OCI-LY3 (cell line): Measurements from ENCODE around the gene BCAR3.

Source experiments
- EZH2phosphoT487 ChIP-seq: fragments of 200-600 bp; shearing (Covaris generic); IDR thresholded peaks from 2 replicates; pipeline ENCODE4 v1.6.1; 2018; ENCODE audit warnings: antibody characterized with exemption, mixed run types, low read depth
- TF ChIP-seq, protein P1 (sequence below): fragments of 200-600, 300-600 bp; sonication (generic); IDR thresholded peaks from 2 replicates; pipeline ENCODE4 v1.5.1; 2014; ENCODE audit warnings: antibody characterized with exemption, low read length, low read depth

DNA sequence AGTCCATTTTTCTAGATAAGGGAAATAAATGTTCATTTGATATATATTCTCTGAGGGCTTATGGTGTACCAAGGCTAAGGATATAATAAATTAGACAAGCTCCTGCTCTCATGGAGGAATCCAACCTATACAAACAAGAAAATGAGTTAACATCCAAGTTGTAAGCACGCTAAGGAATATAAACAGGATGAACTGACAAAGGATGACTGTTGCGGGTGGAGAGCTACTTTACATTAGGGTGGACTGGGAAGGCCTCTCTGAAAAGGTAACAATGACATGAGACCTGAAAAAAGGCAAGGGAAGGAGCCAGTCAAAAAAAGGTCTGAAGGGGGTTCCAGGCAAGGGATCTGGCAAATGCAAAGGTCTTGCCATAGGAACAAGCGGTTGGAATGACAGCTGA lies 3.1 kb downstream of the BCAR3 start:
- TF ChIP-seq, protein P1, sequence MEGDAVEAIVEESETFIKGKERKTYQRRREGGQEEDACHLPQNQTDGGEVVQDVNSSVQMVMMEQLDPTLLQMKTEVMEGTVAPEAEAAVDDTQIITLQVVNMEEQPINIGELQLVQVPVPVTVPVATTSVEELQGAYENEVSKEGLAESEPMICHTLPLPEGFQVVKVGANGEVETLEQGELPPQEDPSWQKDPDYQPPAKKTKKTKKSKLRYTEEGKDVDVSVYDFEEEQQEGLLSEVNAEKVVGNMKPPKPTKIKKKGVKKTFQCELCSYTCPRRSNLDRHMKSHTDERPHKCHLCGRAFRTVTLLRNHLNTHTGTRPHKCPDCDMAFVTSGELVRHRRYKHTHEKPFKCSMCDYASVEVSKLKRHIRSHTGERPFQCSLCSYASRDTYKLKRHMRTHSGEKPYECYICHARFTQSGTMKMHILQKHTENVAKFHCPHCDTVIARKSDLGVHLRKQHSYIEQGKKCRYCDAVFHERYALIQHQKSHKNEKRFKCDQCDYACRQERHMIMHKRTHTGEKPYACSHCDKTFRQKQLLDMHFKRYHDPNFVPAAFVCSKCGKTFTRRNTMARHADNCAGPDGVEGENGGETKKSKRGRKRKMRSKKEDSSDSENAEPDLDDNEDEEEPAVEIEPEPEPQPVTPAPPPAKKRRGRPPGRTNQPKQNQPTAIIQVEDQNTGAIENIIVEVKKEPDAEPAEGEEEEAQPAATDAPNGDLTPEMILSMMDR, result no peak
- no peak for TF ChIP-seq EZH2phosphoT487
